ENCODE measurements around the gene ABCC3. TPM values are rescaled to one million over a fixed set of nuclear protein-coding genes. Genes with fewer than 3 reads are reported as not detected.

The ABCC3 gene
- total RNA-seq, 3 donors from 2014 or later (not counting 1 experiment from before 2014, with no cell fraction given), result 1.6 to 13.2 (median 5.9) TPM

GRCh38 chr17:50594128-50594823 is 40.4 kb upstream of the ABCC3 start:
- Mint-ChIP-seq H3K4me1 (no peaks in the 10 kb centered on the region), H3K27ac (no peak overlapping the region), H3K9me3 (no peaks in the 10 kb centered on the region), H3K4me3 (no peak overlapping the region), H3K36me3 (no peaks in the 10 kb centered on the region), H3K27me3 (ENCODE audit: low read depth in 2 of 2) (peaks cover 0 to 2% of the 10 kb centered on the region in 2 donors)
- intact Hi-C loops (cut with micrococcal nuclease), result no loop called here
- no peaks in the 10 kb centered on the region for H3K4me1 ChIP-seq (ENCODE audit: control insufficient read depth, insufficient read depth, low read length)
- H3K27ac ChIP-seq (ENCODE audit: low read length), result no peak overlapping the region
- no peaks in the 10 kb centered on the region for H3K27me3 ChIP-seq (ENCODE audit: control insufficient read depth, insufficient read depth, low read length)
- no peak for DNase-seq
- TF ChIP-seq CTCF (IDR thresholded peaks at IDR 0.05), result no peak
- H3K36me3 ChIP-seq (ENCODE audit: control insufficient read depth, insufficient read depth, low read length), result no peaks in the 10 kb centered on the region
- no peak overlapping the region for H3K4me3 ChIP-seq (ENCODE audit: low read length)
- WGBS (ENCODE audit: insufficient coverage), result 83% methylated on average over 10 of the region's 11 CpGs
- ATAC-seq, result no peak
- no peaks in the 10 kb centered on the region for H3K9me3 ChIP-seq (ENCODE audit: control insufficient read depth, insufficient read depth, low read length)

GRCh38 chr17:50594892-50595291 is 39.8 kb upstream of the ABCC3 start:
- DNase-seq (no peak), ATAC-seq (no peak)
- Histone ChIP-seq H3K9me3 (ENCODE audit: control insufficient read depth, insufficient read depth, low read length) (no peaks in the 10 kb centered on the region), H3K27me3 (ENCODE audit: control insufficient read depth, insufficient read depth, low read length) (no peaks in the 10 kb centered on the region), H3K4me1 (ENCODE audit: control insufficient read depth, insufficient read depth, low read length) (no peaks in the 10 kb centered on the region), H3K27ac (ENCODE audit: low read length) (no peak overlapping the region), H3K4me3 (ENCODE audit: low read length) (no peak overlapping the region), H3K36me3 (ENCODE audit: control insufficient read depth, insufficient read depth, low read length) (no peaks in the 10 kb centered on the region)
- WGBS (ENCODE audit: insufficient coverage), result 88% methylated on average over 21 of the region's 21 CpGs
- intact Hi-C loops (cut with micrococcal nuclease), result no loop called here
- Mint-ChIP-seq H3K4me1 (no peaks in the 10 kb centered on the region), H3K27me3 (ENCODE audit: low read depth in 2 of 2) (peaks cover 0 to 2% of the 10 kb centered on the region in 2 donors), H3K9me3 (no peaks in the 10 kb centered on the region), H3K4me3 (no peak overlapping the region), H3K36me3 (no peaks in the 10 kb centered on the region), H3K27ac (no peak overlapping the region)
- TF ChIP-seq CTCF (IDR thresholded peaks at IDR 0.05), result no peak

- H3K9me3 ChIP-seq (ENCODE audit: control insufficient read depth, insufficient read depth, low read length), result no peaks in the 10 kb centered on the region
- ATAC-seq (no peak), DNase-seq (no peak)
- H3K4me1 Mint-ChIP-seq, result no peaks in the 10 kb centered on the region
- intact Hi-C loops (cut with micrococcal nuclease), result no loop called here
- H3K9me3 Mint-ChIP-seq, result no peaks in the 10 kb centered on the region
- no peak overlapping the region for H3K27ac Mint-ChIP-seq
- no peaks in the 10 kb centered on the region for H3K36me3 ChIP-seq (ENCODE audit: control insufficient read depth, insufficient read depth, low read length)
- H3K36me3 Mint-ChIP-seq, result no peaks in the 10 kb centered on the region
- H3K4me3 ChIP-seq (ENCODE audit: low read length), result no peak overlapping the region
- H3K27ac ChIP-seq (ENCODE audit: low read length), result no peak overlapping the region
- no peaks in the 10 kb centered on the region for H3K4me1 ChIP-seq (ENCODE audit: control insufficient read depth, insufficient read depth, low read length)
- TF ChIP-seq CTCF (IDR thresholded peaks at IDR 0.05), result no peak
- no peaks in the 10 kb centered on the region for H3K27me3 ChIP-seq (ENCODE audit: control insufficient read depth, insufficient read depth, low read length)
- no peak overlapping the region for H3K4me3 Mint-ChIP-seq
- peaks cover 0 to 2% of the 10 kb centered on the region in 2 donors for H3K27me3 Mint-ChIP-seq (ENCODE audit: low read depth in 2 of 2)
- 85% methylated on average over 34 of the region's 34 CpGs for WGBS (ENCODE audit: insufficient coverage)
Observed at GRCh38 chr17:50596191-50597037, 38.3 kb upstream of the ABCC3 start.
